SK-N-SH treated with all-trans-retinoic acid at 6 μM for 48 hours (cell line): Measurements from ENCODE around the gene CEPT1.

Experiments
- ARNTL ChIP-seq: fragments of 450-650 bp; formaldehyde crosslinking; IDR thresholded peaks from 2 replicates; pipeline ENCODE4 v1.5.0; 2020; ENCODE audit warnings: low read depth, mild to moderate bottlenecking, moderate library complexity, borderline replicate concordance
- TSHZ2 ChIP-seq: fragments of 250-450 bp; sonication (Bioruptor Pico); IDR thresholded peaks from 2 replicates; pipeline ENCODE4 v1.5.0; 2020; ENCODE audit warnings: mild to moderate bottlenecking, moderate library complexity

- TF ChIP-seq ARNTL (CRISPR knock-in tag) (no peak), TSHZ2 (CRISPR knock-in tag) (no peak)
Measured at GRCh38 chr1:111200802-111201161, 60.8 kb downstream of the CEPT1 start.
